GM18873 (cell line): ENCODE measurements around the gene SLC7A6.

Experiments
- ATAC-seq: cut with Tn5 transposase; IDR thresholded peaks from one replicate; pipeline ENCODE4 v1.9.1; 2021; ENCODE audit warnings: mild to moderate bottlenecking, moderate library complexity, moderate number of reproducible peaks; ENCODE audit not compliant: unreplicated experiment, low FRiP score

The SLC7A6 gene

DNA sequence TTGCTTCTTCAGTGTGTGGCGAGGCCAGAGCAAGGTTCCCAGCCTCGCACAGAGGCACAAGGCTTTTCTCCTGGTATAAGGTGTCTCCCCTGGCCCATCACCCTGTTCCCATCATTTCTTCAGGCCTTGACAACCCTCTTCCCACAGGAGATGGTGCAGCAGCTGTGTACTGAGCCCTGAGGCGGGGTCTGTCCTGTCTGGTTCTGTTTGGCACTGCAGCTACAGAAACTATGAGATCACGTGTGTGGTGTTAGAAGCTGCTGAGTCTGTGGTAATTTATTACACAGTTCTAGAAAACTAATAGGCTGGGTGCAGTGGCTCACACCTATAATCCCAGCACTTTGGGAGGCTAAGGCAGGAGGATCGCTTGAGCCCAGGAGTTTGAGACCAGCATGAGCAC is 11.9 kb upstream of the SLC7A6 start:
- ATAC-seq = no peak

DNA sequence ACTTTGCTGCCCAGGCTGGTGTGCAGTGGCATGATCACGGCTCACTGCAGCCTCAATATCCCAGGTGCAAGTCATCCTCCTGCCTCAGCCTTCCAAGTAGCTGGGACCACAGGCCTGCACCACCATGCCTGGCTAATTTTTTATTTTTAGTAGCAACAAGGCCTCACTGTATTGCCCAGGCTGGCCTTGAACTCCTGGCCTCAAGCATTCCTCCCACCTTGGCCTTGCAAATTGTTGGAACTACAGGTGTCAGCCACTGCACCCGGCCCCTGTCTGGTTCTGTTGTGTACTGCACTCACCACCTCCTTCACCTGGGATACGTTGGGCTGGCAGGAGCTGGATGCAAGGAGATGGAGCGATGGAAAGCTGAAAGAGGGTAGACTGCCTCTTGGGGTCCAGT is 10.6 kb upstream of the SLC7A6 start:
- no peak for ATAC-seq

DNA sequence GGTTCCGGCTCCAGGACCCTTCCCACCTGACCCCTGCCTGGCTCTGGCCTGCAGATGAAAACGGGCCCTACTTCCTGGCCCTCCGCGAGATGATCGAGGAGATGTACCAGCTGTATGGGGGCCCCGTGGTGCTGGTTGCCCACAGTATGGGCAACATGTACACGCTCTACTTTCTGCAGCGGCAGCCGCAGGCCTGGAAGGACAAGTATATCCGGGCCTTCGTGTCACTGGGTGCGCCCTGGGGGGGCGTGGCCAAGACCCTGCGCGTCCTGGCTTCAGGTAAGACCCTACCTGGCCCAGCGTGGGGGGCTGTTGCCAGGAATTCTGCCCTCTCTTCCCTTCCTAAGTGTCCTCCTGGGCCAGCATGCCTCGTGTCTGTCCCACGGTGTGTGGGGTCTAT is 8.6 kb upstream of the SLC7A6 start:
- ATAC-seq = no peak

DNA sequence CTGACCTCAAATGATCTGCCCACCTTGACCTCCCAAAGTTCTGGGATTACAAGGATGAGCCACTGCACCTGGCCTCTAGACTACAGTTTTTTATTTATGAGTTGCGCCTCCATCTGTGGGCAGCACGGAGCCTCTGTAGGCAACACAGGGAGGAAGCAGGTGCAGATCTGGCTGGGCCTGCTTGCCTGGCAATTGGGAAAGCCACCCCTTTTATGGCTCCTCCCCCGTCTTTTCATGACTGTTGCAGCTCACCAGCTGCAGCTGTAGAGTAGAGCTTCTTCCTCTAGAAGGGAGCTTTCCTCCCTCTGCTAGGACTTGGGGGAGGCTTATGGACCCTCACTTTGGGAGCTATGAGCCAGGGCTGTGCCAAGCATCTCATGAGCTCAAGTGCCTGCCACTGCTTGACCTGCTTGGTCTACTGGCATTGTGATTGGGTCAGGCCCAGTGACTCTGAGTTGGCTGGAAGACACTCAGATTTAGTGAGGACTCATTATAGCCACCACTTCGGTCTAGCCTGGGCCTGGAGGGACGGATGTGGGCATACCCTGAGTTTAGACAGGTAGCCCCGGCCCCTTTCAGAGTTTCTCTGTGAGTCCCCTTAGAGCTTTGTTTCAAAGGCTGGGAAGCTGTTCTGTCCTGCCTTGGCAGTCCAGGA is 6.9 kb upstream of the SLC7A6 start:
- no peak for ATAC-seq

DNA sequence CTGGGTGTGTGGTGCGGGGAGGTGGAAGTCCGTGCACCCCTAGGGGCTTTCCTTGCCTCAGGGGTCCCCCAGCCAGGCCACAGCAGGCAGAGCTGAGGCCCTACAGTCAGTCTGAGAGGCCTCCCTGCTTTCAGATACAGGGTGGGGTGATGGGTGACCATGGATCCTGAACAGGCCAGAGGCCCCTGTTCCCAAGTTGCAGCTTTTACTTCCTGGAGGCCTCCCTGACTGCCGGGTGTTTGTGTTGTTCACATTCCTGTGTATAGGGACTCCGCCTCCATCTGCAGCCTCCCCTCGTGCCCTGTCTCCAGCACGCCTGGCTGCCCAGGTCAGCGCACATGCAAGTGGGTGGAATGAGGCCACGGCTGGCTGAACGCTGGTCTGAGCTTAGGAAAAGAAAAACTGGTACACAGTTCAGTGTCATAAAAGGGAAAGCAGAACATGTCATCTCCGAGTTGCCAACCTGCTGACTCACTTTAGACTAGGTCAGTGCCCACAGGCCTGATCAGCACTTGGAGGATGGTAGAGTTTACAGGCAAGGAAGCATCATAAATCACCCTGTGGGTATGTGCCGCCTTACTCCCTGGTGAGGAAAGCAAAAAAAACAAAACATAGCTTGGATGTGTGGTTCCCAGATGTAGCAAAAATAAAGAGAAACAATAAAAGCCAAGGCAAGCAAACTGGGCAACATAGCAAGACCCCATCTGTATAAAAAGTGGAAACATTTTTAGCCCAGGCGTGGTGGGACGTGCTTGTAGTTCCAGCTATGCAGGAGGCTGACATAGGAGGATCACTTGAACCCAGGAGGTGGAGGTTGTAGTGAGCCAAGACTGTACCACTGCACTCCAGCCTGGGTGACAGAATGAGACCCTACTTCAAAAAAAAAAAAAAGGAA is 6.2 kb upstream of the SLC7A6 start:
- ATAC-seq = no peak

DNA sequence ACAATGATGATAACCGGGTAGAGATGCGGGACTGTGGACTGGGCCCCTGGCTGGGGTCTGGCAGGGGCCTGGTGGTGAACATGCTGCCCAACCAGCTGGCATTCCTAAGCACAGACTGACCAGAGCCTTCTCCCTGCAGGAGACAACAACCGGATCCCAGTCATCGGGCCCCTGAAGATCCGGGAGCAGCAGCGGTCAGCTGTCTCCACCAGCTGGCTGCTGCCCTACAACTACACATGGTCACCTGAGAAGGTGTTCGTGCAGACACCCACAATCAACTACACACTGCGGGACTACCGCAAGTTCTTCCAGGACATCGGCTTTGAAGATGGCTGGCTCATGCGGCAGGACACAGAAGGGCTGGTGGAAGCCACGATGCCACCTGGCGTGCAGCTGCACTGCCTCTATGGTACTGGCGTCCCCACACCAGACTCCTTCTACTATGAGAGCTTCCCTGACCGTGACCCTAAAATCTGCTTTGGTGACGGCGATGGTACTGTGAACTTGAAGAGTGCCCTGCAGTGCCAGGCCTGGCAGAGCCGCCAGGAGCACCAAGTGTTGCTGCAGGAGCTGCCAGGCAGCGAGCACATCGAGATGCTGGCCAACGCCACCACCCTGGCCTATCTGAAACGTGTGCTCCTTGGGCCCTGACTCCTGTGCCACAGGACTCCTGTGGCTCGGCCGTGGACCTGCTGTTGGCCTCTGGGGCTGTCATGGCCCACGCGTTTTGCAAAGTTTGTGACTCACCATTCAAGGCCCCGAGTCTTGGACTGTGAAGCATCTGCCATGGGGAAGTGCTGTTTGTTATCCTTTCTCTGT is 5.1 kb upstream of the SLC7A6 start:
- no peak for ATAC-seq

DNA sequence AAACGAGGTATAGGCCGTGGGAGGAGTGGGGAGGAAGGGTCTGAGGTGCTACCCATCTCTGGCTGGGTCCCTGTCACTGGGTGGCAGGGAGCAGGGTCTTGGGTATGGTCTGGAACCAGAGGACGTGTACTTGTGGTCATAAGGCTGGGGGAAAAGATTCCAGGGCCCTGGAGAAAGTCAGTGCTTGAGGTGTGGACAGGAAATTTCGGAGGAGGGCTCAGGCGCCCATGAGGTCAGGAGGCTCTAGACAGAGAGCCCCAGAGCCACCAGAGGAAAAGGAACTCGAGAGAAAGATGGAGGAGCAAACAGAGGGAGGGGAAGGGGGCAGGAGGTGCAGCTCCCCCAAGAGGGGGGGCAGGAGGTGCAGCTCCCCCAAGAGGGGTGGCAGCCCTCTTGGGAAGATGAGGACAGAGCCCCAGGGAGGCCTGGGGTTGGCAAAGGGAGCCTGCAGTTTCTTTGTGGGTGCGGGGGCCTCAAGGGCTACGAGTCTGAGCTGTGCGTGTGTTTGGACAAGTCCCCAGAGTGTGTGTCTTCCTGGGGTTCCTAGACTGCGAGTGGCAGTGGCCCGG is 683 bp upstream of the SLC7A6 start:
- no peak for ATAC-seq

DNA sequence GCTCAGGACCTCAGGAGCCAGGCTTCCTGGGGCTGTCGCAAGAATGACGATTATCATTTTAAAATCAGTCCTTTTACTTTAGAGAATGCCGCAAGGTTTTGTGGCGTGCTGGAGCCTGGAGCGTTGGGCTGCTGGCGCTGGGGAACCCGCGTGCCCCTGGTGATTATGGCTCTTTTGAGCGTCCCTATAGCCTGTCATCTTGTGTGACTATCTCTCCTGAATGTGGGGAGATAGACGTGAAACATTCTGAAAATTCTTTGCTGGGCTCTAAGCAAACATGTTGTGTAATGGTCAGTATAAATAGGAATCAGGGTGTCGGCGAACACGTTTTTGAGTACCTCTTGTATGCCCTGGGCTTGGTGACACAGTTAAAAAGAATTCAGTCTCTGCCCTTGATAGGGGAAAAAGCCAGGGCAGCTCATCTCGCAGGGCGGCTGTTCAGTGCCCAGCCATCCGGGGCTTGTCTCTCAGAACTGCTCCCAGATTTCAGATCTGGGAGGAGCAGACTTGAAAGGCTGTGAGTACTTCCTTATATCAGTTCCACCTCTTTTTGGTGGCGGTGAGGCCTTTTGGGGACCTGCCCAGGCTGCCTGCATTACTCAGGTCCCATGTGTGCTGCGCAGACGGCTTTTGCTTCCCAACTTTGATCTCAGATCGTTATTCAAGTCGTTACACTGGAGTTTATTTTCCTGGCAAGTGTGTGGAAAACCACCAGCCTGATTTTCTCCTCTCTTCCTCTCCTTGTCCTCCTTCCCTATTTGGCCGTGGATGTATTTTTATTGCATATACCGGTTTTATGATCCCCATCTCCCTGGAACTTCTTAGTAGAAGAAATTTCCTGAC is 973 bp downstream of the SLC7A6 start:
- no peak for ATAC-seq

DNA sequence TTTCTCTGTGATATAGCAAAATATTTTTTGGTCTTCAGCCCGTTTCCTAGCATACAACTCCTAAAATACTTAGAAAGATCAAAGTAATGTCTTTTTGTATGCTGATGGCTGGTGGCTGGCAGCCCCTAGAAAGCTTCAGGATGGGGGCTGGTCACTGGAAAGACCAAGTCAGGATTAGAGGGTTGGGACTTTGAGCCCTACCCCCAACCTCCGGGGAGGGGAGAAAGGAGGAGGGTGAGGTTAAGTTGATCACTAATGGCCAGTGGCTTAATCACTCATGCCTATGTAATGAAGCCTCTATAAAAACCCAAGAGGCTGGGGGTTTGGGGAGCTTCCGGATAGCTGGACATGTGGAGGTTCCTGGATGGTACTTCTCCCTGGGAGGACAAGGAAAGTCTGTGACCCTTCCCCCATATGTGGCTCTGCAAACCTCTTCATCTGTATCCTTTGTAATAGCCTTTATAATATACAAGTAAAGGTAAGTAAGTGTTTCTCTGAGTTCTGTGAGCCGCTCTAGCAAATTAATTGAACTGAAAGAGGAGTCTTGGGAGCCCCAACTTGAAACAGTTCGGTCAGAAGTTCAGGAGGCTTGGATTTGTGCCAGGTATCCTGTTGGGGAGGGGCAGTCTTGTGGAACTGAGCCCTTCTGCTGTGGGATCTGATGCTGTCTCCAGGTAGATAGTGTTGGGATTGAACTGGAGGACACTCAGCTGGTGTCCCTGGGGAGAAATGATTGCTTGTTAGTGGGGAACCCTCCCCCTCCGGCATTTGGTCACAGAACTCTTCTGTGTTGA is 3.5 kb downstream of the SLC7A6 start:
- no peak for ATAC-seq

DNA sequence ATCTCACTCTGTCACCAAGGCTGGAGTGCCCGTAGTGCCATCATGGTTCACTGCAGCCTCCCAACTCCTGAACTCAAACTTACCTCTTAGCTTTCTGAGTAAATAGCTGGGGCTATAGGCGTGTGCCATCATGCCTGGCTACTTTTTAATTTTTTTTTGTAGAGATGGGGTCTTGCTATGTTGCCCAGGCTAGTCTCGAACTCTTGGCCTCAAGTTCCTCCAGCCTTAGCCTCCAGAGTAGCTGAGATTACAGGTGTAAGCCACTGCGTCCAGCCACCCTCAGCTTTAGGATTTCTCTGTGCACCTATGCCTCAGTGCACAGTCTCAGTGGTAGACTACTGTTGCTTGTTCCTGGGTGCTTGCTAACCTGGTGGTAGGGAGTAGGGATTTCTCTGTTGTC is 5.5 kb downstream of the SLC7A6 start:
- no peak for ATAC-seq

DNA sequence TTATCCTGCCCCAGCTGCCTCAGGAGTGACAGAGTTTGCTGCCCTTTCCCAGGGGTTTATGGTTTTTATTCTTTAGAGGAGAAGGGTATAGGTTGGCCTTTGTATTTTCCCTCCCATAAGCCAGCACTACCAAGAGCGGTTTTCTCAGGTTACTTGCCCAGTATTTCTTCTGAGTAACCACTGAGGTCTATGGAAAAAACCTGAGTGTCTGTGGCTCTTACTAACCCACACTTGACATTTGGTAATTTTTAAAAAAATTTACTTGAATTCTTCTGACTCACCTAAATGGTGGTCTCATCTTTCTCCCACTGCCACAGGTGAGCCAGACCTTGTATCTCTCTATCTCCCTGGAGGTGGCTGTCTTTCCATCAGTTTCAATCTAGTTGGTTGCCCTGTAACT is 6.0 kb downstream of the SLC7A6 start:
- no peak for ATAC-seq

DNA sequence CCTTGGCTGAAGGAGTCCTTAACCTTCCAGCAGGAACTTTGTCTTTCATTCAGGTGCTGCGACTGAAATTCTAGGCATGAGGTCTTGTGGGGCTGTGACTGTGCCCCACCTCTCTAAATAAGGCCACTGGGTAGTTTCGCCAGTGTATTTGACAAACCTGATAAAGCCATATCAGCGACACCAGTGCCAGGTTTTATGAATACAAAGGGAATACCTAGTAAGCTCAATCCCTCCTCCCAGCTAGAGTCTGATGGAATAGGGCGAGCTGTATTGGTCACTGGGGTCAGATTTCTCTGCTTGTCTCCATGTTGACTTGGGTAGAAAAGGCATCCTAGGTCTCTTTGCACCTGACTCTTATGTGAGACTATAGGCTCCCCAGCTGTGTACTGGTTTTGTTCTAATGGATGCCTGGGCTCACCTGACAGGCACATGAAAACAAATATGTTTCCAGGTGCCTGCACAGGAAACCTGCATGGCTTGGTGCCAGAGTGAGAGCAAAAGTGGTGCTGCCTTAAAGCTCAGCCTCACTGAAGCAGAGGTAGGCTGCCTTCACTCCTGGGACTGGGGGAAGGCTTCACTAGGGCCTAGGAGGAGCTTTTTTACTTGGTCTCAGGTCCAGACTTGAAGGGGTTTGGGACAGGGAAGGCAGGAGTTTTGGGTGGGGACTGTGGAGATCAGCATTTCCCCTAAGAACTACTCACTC is 8.3 kb downstream of the SLC7A6 start:
- no peak for ATAC-seq

DNA sequence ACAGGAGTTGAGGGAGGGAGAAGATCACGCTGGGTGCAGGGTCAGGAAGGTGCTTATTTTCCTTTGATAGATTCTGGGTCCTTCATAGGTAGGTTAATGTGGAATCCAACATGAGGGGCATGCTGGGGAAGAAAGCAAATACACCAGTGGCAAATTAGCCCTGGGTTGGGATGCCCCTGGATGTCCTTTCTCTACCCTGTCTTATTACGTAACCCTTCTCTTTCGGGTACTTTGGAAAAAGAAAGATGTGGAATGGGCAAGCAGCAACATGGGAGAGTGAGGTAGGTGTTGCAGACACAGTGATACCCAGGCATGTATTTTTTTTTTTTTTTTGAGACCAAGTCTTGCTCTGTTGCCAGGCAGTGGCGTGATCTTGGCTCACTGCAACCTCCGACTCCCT is 9.1 kb downstream of the SLC7A6 start:
- no peak for ATAC-seq

DNA sequence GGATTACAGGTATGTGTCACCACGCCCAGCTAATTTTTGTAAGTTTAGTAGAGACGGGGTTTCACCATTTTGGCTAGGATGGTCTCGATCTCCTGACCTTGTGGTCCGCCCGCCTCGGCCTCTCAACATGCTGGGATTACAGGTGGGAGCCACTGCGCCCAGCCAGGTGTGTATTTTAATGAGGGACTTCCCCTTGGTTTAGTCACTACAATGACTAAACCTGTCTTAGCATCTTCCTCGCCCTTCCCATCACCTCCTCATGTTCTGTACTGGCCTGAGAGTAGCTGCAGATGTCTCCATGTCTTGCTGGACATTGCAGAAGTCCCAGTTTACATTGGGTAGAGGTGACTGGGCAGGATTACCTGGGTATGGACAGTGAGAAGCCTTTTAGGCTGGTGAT is 9.6 kb downstream of the SLC7A6 start:
- no peak for ATAC-seq

DNA sequence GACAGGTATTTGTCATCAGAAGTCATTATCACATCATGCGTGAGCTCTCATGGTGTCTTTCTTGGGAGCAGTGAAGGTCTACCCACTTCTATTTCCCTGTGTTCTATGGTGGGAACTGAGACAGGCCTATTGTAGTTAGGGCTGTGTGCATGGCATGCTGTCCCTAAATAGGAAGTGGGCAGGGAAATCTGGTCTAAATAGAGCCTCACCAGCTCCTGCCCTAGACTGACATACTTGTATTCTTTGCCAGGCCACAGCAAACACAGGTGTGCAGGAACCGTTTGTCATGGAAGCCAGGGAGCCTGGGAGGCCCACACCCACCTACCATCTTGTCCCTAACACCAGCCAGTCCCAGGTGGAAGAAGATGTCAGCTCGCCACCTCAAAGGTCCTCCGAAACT is 10.1 kb downstream of the SLC7A6 start:
- ATAC-seq = no peak

DNA sequence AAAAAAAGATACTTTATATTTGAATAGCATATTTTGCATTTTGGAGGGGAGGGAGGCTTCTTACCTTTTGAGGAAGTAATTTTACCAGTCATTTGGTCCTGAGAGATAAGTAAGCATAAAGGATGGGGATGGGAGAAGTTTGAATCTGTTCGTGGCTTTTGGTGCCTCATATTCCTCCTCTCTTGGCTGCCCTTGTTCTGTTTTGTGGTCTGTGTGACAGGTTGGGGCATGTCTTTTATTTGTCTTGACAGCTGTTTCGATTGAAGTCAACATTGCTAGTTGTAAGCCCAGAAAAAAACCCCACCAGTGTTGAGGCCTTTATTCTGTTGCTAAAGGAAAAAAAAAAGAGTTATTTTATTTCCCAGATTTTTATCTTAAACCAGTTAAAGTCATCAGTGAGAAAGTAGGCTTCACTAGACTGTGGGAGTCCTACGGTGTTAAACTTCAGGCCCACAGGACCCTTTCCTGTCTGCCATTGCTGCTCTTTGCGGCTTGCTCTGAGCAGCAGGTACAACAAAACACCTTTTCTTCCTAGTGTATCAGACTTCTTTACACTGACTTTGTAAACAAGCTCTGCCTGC is 11.4 kb downstream of the SLC7A6 start:
- no peak for ATAC-seq

DNA sequence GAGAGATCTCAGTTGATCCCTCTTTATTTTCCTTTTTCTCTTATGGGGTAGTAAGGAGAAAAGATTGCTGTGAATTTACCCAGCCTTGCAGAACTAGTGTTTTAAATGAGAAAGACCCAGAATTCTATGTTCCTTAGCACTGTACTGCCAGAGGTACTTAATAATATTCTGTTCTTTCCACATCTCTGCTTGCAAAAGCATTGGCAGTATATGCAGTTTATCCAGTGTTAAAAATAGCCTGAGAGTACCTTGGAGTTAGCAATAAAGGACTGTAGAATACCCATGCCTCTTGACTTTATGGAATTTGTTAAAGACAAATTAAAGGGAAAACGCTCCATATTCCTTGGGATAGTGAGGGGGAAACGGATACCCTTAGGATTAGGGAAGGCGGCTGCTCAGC is 11.9 kb downstream of the SLC7A6 start:
- ATAC-seq = no peak
